ENCODE results near the gene HSD3B1.
"Not testable (repeated sequence)": the region's sequence is repeated elsewhere in the genome, so short reads cannot be mapped to it uniquely, and the experiment has no call there.

Gene HSD3B1

GRCh38 chr1:119551218-119551617 lies 44.2 kb downstream of the HSD3B1 start:
- DNase-seq (ENCODE audit: insufficient read length, low spot score): no peak
- FAIRE-seq: no peak

GRCh38 chr1:119552656-119553055 lies 45.6 kb downstream of the HSD3B1 start:
- not testable (repeated sequence) for DNase-seq (ENCODE audit: insufficient read length, low spot score); FAIRE-seq

GRCh38 chr1:119553302-119554071 lies 46.5 kb downstream of the HSD3B1 start:
- not testable (repeated sequence) for FAIRE-seq; DNase-seq (ENCODE audit: insufficient read length, low spot score)

- FAIRE-seq: no peak
- peak; percentile 3 for DNase-seq (ENCODE audit: insufficient read length, low spot score)
These were observed 47.2 kb downstream of the HSD3B1 start for GRCh38 chr1:119554183-119554582.

- FAIRE-seq (no peak), DNase-seq (ENCODE audit: insufficient read length, low spot score) (no peak)
These were observed 49.4 kb downstream of the HSD3B1 start for GRCh38 chr1:119556423-119556822.

- FAIRE-seq: not testable (repeated sequence)
These were observed 53.4 kb downstream of the HSD3B1 start for GRCh38 chr1:119560402-119560801.

GRCh38 chr1:119564548-119564947 lies 57.5 kb downstream of the HSD3B1 start:
- DNase-seq (ENCODE audit: insufficient read length, low spot score): no peak

More at GRCh38 chr1:119560402-119560801, 53.4 kb downstream of the HSD3B1 start:
- not testable (repeated sequence) for DNase-seq (ENCODE audit: insufficient read length, low spot score)

More at GRCh38 chr1:119564548-119564947, 57.5 kb downstream of the HSD3B1 start:
- no peak for FAIRE-seq

All from HTR-8/SVneo (cell line).